HFF-Myc (cell line): Measurements from ENCODE around the gene CSNK2B.

Source experiments
- DNase-seq: peaks from one replicate; pipeline ENCODE4 v3.0.0-alpha.2; 2011; ENCODE audit warnings: low read depth; ENCODE audit errors: extremely low read depth
- H3K4me3 ChIP-seq: replicated peaks from 2 replicates; pipeline ENCODE4 v1.5.1; 2011; ENCODE audit warnings: low read depth, mild to moderate bottlenecking, control low read depth, low read length
- CTCF ChIP-seq: IDR thresholded peaks from 2 replicates; pipeline ENCODE4 v1.5.1; 2012; ENCODE audit warnings: mild to moderate bottlenecking, low read depth, low read length, control low read depth; ENCODE audit errors: missing control alignments

CSNK2B gene

DNA sequence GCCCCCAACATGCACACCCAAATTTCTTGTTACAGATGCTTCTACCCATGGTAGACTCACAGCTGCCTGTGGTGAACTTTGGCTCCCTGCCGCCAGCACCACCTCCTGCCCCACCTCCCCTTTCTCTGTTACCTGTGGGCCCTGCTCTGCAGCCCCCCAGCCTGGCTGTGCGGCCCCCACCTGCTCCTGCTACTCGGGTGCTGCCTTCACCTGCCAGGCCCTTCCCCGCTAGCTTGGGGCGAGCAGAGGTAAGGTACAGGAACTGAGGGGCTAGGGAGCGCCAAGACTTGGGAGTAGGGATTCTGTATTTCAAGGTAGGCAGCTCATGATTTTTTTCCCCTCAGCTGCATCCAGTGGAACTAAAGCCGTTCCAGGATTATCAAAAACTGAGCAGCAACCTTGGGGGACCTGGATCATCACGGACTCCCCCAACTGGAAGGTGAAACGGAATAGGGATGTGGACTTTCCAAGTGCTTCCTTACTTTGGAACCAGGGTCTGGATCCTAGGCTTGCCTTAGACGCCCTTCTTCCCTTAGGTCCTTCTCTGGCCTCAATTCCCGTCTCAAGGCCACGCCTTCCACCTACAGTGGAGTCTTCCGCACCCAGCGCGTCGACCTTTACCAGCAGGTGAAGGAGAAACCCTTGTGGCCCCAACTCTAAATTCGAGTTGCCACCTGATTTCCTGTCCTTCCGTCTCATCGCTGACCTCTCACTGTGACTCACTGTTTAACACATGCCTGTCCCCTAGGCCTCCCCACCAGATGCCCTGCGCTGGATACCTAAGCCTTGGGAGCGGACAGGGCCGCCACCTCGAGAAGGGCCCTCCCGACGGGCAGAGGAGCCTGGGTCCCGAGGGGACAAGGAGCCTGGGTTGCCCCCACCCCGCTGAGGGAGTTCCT lies 28.9 kb upstream of the CSNK2B start:
- TF ChIP-seq CTCF: no peak

DNA sequence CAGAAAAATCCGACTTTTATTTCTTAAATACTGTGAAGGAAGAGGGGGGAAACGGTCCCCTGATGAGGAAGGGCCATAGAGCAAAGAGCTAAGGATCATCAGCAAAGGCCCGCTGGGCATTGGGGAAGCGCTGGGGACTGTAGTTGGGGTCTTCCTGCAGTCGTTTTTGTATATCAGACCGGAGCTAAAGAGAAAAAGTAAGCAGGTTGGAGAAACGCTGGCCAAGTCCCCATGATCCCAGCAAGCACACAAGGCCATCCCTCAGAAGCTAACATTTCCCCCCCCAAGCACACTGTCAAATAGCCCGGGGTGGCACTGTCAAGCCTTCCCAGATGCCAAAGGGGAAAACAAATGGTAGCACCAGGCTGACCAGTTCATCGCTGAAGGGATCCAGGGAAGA lies 26.8 kb upstream of the CSNK2B start:
- DNase-seq: no peak
- no peak overlapping the region for H3K4me3 ChIP-seq
- no peak for TF ChIP-seq CTCF

More for the DNA sequence above, 28.9 kb upstream of the CSNK2B start:
- no peak for DNase-seq
- H3K4me3 ChIP-seq: no peak overlapping the region

DNA sequence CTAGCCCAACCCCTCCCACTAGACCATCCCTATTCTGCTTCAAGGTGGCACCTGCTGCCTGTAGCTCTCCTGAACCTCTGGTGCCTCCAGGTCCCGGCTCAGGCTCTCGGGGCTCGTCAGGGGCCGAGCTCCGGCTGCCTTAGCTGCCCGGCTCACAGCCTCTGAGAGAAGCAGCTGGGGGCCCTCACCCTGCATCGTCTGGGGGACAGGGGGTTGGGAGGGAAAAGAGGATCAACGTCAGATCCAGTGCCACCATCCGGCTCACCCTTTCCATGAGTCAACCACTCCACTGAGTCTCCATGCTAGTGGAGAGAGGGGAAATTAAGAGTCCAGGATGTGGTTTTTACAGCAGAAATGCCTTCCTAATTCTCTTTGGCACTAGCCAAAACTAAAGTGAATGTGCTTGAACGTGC lies 26.4 kb upstream of the CSNK2B start:
- DNase-seq: no peak
- H3K4me3 ChIP-seq: no peak overlapping the region
- no peak for TF ChIP-seq CTCF

- DNase-seq: no peak
- H3K4me3 ChIP-seq: no peak overlapping the region
- TF ChIP-seq CTCF: no peak
Observed at GRCh38 chr6:31640612-31641011, 25.3 kb upstream of the CSNK2B start.

DNA sequence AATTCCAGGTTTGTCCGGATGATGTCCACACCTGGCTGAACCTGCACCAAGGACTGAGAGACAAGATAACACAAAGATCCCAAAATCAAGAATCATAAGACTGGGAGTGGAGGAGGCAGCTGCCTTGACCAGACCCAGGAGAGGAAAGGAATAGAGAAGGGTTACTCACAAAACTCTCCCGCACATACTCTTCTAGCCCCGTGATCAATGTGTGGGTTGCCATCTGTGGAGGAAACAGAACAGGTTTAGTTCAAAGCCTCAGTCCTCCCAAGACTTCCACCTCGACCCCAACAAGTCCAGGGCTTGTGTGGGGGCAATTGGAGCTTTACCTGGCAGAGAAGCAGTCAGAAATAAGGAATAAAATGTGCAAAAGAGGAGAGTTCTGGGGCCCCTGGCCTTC lies 24.5 kb upstream of the CSNK2B start:
- TF ChIP-seq CTCF: no peak
- no peak for DNase-seq
- no peak overlapping the region for H3K4me3 ChIP-seq

DNA sequence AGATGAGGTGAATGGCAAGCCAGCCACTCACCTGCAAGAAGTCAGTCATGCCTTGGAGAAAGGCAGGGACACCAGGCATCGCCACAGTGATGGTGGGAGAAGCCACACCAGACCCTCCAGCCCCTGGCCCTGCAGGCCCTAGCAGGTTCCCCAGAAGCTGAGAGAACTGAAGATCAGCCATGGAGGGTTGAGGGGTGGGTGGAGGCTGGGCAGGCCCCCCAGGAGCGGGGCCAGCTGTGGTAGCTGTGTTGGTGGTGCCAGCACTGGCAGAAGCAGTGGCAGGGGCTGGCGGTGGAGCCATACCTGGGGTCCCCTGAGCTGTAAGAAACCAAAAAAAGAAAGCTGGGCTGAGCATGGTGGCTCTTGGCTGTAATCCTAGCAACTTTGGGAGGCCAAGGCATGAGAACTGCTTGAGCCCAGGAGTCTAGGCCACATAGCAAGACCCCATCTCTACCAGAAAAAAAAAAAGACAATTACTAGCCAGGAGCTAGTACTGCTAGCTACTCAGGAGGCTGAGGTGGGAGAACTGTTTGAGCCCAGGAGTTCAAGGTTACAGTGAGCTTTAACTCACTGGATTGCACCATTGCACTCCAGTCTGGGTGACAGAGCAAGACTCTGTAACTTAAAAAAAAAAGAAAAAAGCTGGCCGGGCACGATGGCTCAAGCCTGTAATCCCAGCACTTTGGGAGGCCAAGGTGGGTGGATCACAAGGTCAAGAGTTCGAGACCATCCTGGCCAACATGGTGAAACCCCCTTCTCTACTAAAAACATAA lies 22.9 kb upstream of the CSNK2B start:
- DNase-seq: no peak
- TF ChIP-seq CTCF: no peak

More for the DNA sequence above, 22.9 kb upstream of the CSNK2B start:
- no peak overlapping the region for H3K4me3 ChIP-seq
